ENCODE measurements around the gene KRT16. TPM values are rescaled to one million over a fixed set of nuclear protein-coding genes. Genes with fewer than 3 reads are reported as not detected.

The KRT16 gene
- total RNA-seq, 1 donor from 2014 or later: 0.79 TPM

- Histone ChIP-seq H3K4me2 (ENCODE audit: low read length) (no peak overlapping the region), H3K9me3 (ENCODE audit: insufficient read depth, low read depth, low read length) (no peaks in the 10 kb centered on the region), H4K20me1 (ENCODE audit: insufficient read depth, low read length) (no peaks in the 10 kb centered on the region), H3K4me1 (ENCODE audit: insufficient read depth, low read length) (peaks cover 10% of the 10 kb centered on the region), H3K36me3 (ENCODE audit: insufficient read depth, low read length) (no peaks in the 10 kb centered on the region), H3K27me3 (ENCODE audit: insufficient read depth, low read length) (no peaks in the 10 kb centered on the region), H3K9ac (ENCODE audit: low read length) (no peak overlapping the region), H3K27ac (ENCODE audit: low read depth, low read length) (no peak overlapping the region), H3K4me3 (ENCODE audit: insufficient read depth, low read depth, low read length) (no peak overlapping the region), H3K79me2 (ENCODE audit: insufficient read depth, low read length) (no peaks in the 10 kb centered on the region), H2AFZ (ENCODE audit: low read depth, low read length) (no peak overlapping the region)
- Mint-ChIP-seq H3K36me3 (ENCODE audit: low read depth, unreplicated experiment) (no peaks in the 10 kb centered on the region), H3K27ac (ENCODE audit: unreplicated experiment) (no peak overlapping the region), H3K4me1 (ENCODE audit: low read depth, unreplicated experiment) (no peaks in the 10 kb centered on the region), H3K9me3 (ENCODE audit: unreplicated experiment) (no peaks in the 10 kb centered on the region), H3K27me3 (ENCODE audit: low read depth, unreplicated experiment) (peaks cover 14% of the 10 kb centered on the region), H3K4me3 (ENCODE audit: unreplicated experiment) (no peak overlapping the region)
- TF ChIP-seq EZH2 (IDR thresholded peaks at IDR 0.05; ENCODE audit: insufficient read depth, low read length) (no peak), CTCF (IDR thresholded peaks at IDR 0.05; ENCODE audit: insufficient read depth, low read depth, low read length) (no peak)
- DNase-seq (ENCODE audit: low read depth): no peak
- no peak for FAIRE-seq
These were observed 24.1 kb upstream of the KRT16 start for GRCh38 chr17:41636652-41637051.

- Mint-ChIP-seq H3K4me1 (ENCODE audit: low read depth, unreplicated experiment) (no peaks in the 10 kb centered on the region), H3K27ac (ENCODE audit: unreplicated experiment) (no peak overlapping the region), H3K36me3 (ENCODE audit: low read depth, unreplicated experiment) (no peaks in the 10 kb centered on the region), H3K27me3 (ENCODE audit: low read depth, unreplicated experiment) (peaks cover 14% of the 10 kb centered on the region), H3K9me3 (ENCODE audit: unreplicated experiment) (no peaks in the 10 kb centered on the region), H3K4me3 (ENCODE audit: unreplicated experiment) (no peak overlapping the region)
- Histone ChIP-seq H3K79me2 (ENCODE audit: insufficient read depth, low read length) (no peaks in the 10 kb centered on the region), H3K4me3 (ENCODE audit: insufficient read depth, low read depth, low read length) (no peak overlapping the region), H3K27me3 (ENCODE audit: insufficient read depth, low read length) (no peaks in the 10 kb centered on the region), H4K20me1 (ENCODE audit: insufficient read depth, low read length) (no peaks in the 10 kb centered on the region), H3K4me2 (ENCODE audit: low read length) (peak overlapping the region; percentile 25), H3K9me3 (ENCODE audit: insufficient read depth, low read depth, low read length) (no peaks in the 10 kb centered on the region), H2AFZ (ENCODE audit: low read depth, low read length) (peak overlapping the region; percentile 70), H3K27ac (ENCODE audit: low read depth, low read length) (no peak overlapping the region), H3K9ac (ENCODE audit: low read length) (peak overlapping the region; percentile 16), H3K36me3 (ENCODE audit: insufficient read depth, low read length) (no peaks in the 10 kb centered on the region), H3K4me1 (ENCODE audit: insufficient read depth, low read length) (peaks cover 10% of the 10 kb centered on the region)
- DNase-seq (ENCODE audit: low read depth): no peak
- FAIRE-seq: no peak
- TF ChIP-seq EZH2 (IDR thresholded peaks at IDR 0.05; ENCODE audit: insufficient read depth, low read length): no peak
- TF ChIP-seq CTCF (IDR thresholded peaks at IDR 0.05; ENCODE audit: insufficient read depth, low read depth, low read length): no peak
These were observed 22.8 kb upstream of the KRT16 start for GRCh38 chr17:41635121-41636097.

GRCh38 chr17:41634639-41635038, 22.1 kb upstream of the KRT16 start:
- H3K4me3 Mint-ChIP-seq (ENCODE audit: unreplicated experiment): no peak overlapping the region
- DNase-seq (ENCODE audit: low read depth): no peak
- no peaks in the 10 kb centered on the region for H3K4me1 Mint-ChIP-seq (ENCODE audit: low read depth, unreplicated experiment)
- no peak overlapping the region for H3K27ac ChIP-seq (ENCODE audit: low read depth, low read length)
- H3K9ac ChIP-seq (ENCODE audit: low read length): no peak overlapping the region
- peak overlapping the region; percentile 70 for H2AFZ ChIP-seq (ENCODE audit: low read depth, low read length)
- H3K4me3 ChIP-seq (ENCODE audit: insufficient read depth, low read depth, low read length): no peak overlapping the region
- no peaks in the 10 kb centered on the region for H3K27me3 ChIP-seq (ENCODE audit: insufficient read depth, low read length)
- no peaks in the 10 kb centered on the region for H3K36me3 Mint-ChIP-seq (ENCODE audit: low read depth, unreplicated experiment)
- no peaks in the 10 kb centered on the region for H4K20me1 ChIP-seq (ENCODE audit: insufficient read depth, low read length)
- no peaks in the 10 kb centered on the region for H3K9me3 ChIP-seq (ENCODE audit: insufficient read depth, low read depth, low read length)
- H3K27ac Mint-ChIP-seq (ENCODE audit: unreplicated experiment): no peak overlapping the region
- H3K27me3 Mint-ChIP-seq (ENCODE audit: low read depth, unreplicated experiment): peaks cover 14% of the 10 kb centered on the region
- H3K79me2 ChIP-seq (ENCODE audit: insufficient read depth, low read length): no peaks in the 10 kb centered on the region
- H3K4me2 ChIP-seq (ENCODE audit: low read length): peak overlapping the region; percentile 25
- no peak for FAIRE-seq
- H3K9me3 Mint-ChIP-seq (ENCODE audit: unreplicated experiment): no peaks in the 10 kb centered on the region
- peaks cover 10% of the 10 kb centered on the region for H3K4me1 ChIP-seq (ENCODE audit: insufficient read depth, low read length)
- TF ChIP-seq EZH2 (IDR thresholded peaks at IDR 0.05; ENCODE audit: insufficient read depth, low read length) (no peak), CTCF (IDR thresholded peaks at IDR 0.05; ENCODE audit: insufficient read depth, low read depth, low read length) (no peak)
- H3K36me3 ChIP-seq (ENCODE audit: insufficient read depth, low read length): no peaks in the 10 kb centered on the region
